Retina (tissue), 1 donor: ENCODE results near the gene IMPG2.

ENCODE experiments used
- DNase-seq: peaks from one replicate; pipeline ENCODE4 v3.0.0-alpha.2; 2016

Gene IMPG2

DNA sequence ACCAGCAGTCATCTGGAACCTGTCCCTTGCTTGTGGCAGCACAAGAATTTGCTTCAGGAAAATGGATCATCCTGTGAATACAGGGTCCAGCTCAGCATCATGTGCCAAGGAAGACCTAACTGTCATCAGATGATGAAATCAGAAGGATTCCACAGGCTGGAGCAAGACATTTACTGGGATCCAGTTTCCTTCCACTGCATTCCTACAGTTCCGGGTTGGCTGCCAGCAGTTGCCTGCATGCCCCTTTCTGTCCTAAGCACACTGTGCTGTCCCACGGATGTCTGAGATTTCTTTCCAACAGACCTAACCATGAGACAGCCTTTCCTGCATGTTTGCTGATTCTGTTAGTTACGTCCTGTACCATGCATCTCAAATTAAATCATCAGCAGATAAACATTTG is 140.7 kb downstream of the IMPG2 start:
- DNase-seq, result no peak

DNA sequence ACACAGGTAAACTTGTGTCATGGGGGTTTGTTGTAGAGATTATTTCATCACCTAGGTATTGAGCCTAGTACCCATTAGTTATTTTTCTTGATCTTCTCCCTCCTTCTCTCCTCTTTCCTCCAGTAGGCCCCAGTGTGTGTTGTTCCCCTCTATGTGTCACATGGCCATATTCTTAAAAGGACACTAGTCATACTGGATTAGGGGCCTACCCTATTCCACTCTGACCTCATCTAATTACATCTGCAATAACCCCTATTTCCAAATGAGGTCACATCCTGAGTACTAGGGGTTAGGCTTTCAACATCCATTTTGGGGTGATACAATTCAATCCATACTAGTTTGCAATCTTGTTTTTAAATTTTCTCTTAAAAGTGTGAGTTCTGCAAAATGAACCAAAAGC is 142.8 kb downstream of the IMPG2 start:
- DNase-seq, result no peak
